Measurements from ENCODE around the gene GFRA1. TPM values are rescaled to one million over a fixed set of nuclear protein-coding genes. Genes with fewer than 3 reads are reported as not detected.

The GFRA1 gene
- total and polyA plus RNA-seq, 2 of the 8 experiments (the other 6 are each of a cell fraction or from before 2014, with no cell fraction given): 1.1 to 2.0 TPM

- WGBS, 2 experiments (ENCODE audit: extremely low coverage in 1 of 2, insufficient coverage in 1 of 2, insufficient read length in 1 of 2, insufficient replicate concordance in 2 of 2, low coverage in 1 of 2, low lambda C conversion rate in 2 of 2, missing lambda C conversion rate in 1 of 2): 86% methylated on average over 9 of the region's 10 CpGs; no CpG with 5 or more reads in 1 of the 2 experiments
- Histone ChIP-seq H3K79me1 (ENCODE audit: low read depth, low read length) (no peaks in the 10 kb centered on the region), H3K27me3 (replicated peaks in 1 of 4; ENCODE audit: control insufficient read depth in 3 of 4, extremely low read depth in 1 of 4, insufficient read depth in 3 of 4, low read length in 3 of 4) (peaks cover 15 to 23% (median 22%) of the 10 kb centered on the region in 4 experiments), H3K27ac (ENCODE audit: low read depth, low read length) (no peak overlapping the region), H3K23ac (ENCODE audit: insufficient read length) (no peak overlapping the region), H3K9me3 (ENCODE audit: insufficient read depth in 2 of 2, low read depth in 1 of 2, low read length in 1 of 2) (no peaks in the 10 kb centered on the region), H4K8ac (ENCODE audit: extremely low read depth, insufficient read depth, low read length) (no peak overlapping the region), H3K56ac (replicated peaks; ENCODE audit: insufficient read length, low read depth, low read length) (no peak overlapping the region), H3K23me2 (ENCODE audit: low read depth, low read length) (peaks cover under 1% of the 10 kb centered on the region; the same call in 1 of the 2 replicates), H2BK20ac (ENCODE audit: low read length) (no peak overlapping the region), H3K4me2 (ENCODE audit: insufficient read depth in 1 of 2, low read depth in 2 of 2, low read length in 2 of 2) (no peak overlapping the region), H3K79me2 (ENCODE audit: control insufficient read depth in 1 of 2, insufficient read depth in 2 of 2, low read length in 2 of 2) (no peaks in the 10 kb centered on the region), H3K36me3 (ENCODE audit: control insufficient read depth in 2 of 4, insufficient read depth in 4 of 4, low read length in 3 of 4) (no peaks in the 10 kb centered on the region), H3K4me3 (ENCODE audit: extremely low read depth in 1 of 4, insufficient read depth in 2 of 4, low read depth in 3 of 4, low read length in 4 of 4) (no peak overlapping the region), H3K4ac (replicated peaks; ENCODE audit: insufficient read length, low read depth, low read length) (no peak overlapping the region), H2BK5ac (ENCODE audit: low read depth, low read length) (no peak overlapping the region), H4K91ac (replicated peaks; ENCODE audit: insufficient read length, low read length) (no peak overlapping the region), H4K5ac (ENCODE audit: insufficient read length, low read depth, low read length) (no peak overlapping the region), H2BK15ac (ENCODE audit: low read length) (no peak overlapping the region), H2BK12ac (ENCODE audit: low read depth, low read length) (no peak overlapping the region), H3K14ac (ENCODE audit: insufficient read length) (no peak overlapping the region), H3K4me1 (replicated peaks in 1 of 4; ENCODE audit: control insufficient read depth in 3 of 4, insufficient read depth in 4 of 4, low read length in 3 of 4) (peaks cover 0 to 2% (median 0%) of the 10 kb centered on the region in 4 experiments; a peak in 1 of 7 replicates), H3K18ac (ENCODE audit: extremely low read depth, low read length) (no peak overlapping the region), H2AFZ (ENCODE audit: low read length) (no peak overlapping the region), H2AK5ac (ENCODE audit: low read depth, low read length) (no peak overlapping the region), H3K9ac (replicated peaks in 1 of 4; ENCODE audit: extremely low read depth in 1 of 4, low read depth in 3 of 4, low read length in 3 of 4) (no peak overlapping the region), H2BK120ac (replicated peaks; ENCODE audit: low read depth, low read length) (no peak overlapping the region), H4K20me1 (replicated peaks in 1 of 2; ENCODE audit: control insufficient read depth in 1 of 2, insufficient read depth in 2 of 2, low read length in 2 of 2) (peaks cover 0 to 1% of the 10 kb centered on the region in 2 experiments)
- FAIRE-seq (no peak), DNase-seq (ENCODE audit: low read depth in 1 of 2, low spot score in 2 of 2) (no peak)
- ChIA-PET CTCF (ENCODE audit: partially characterized antibody) (interaction anchor here (3.8 kb wide), 1 partner anchor 22 kb away, joined by 14 read pairs; no protein-coding TSS in a partner anchor), POLR2A (ENCODE audit: partially characterized antibody) (no interaction called here)
- TF ChIP-seq CTBP2 (IDR thresholded peaks at IDR 0.05; ENCODE audit: borderline replicate concordance, insufficient read depth, insufficient read length, low read length): no peak
- TF ChIP-seq TAF7 (optimal IDR thresholded peaks at IDR 0.05; ENCODE audit: borderline replicate concordance, low read depth, low read length): no peak
- TF ChIP-seq RBBP5 (IDR thresholded peaks at IDR 0.05; ENCODE audit: borderline replicate concordance, low read depth, low read length): no peak
- TF ChIP-seq FOSL1 (IDR thresholded peaks at IDR 0.05; ENCODE audit: insufficient read depth, low read depth, low read length): no peak
- TF ChIP-seq, protein P1, sequence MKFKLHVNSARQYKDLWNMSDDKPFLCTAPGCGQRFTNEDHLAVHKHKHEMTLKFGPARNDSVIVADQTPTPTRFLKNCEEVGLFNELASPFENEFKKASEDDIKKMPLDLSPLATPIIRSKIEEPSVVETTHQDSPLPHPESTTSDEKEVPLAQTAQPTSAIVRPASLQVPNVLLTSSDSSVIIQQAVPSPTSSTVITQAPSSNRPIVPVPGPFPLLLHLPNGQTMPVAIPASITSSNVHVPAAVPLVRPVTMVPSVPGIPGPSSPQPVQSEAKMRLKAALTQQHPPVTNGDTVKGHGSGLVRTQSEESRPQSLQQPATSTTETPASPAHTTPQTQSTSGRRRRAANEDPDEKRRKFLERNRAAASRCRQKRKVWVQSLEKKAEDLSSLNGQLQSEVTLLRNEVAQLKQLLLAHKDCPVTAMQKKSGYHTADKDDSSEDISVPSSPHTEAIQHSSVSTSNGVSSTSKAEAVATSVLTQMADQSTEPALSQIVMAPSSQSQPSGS (IDR thresholded peaks at IDR 0.05; ENCODE audit: low read length): no peak
- no peak for TF ChIP-seq POU5F1 (IDR thresholded peaks at IDR 0.05; ENCODE audit: low read depth, low read length)
- TF ChIP-seq RNF2 (IDR thresholded peaks at IDR 0.05; ENCODE audit: borderline replicate concordance, low read depth, low read length, missing control alignments, poor library complexity, severe bottlenecking): no peak
- no peak for TF ChIP-seq TEAD4 (IDR thresholded peaks at IDR 0.05; ENCODE audit: low read depth, low read length)
- TF ChIP-seq JUND (IDR thresholded peaks at IDR 0.05; ENCODE audit: low read length): no peak
- TF ChIP-seq KDM5A (IDR thresholded peaks at IDR 0.05; ENCODE audit: low read length): no peak
- no peak for TF ChIP-seq NRF1 (IDR thresholded peaks at IDR 0.05; ENCODE audit: low read depth, low read length)
- no peak for TF ChIP-seq PHF8 (conservative IDR thresholded peaks at IDR 0.05; ENCODE audit: low read depth, low read length)
Observed at GRCh38 chr10:116265686-116266085, 7.3 kb downstream of the GFRA1 start.
